ENCODE data around the gene MLPH.

MLPH gene

DNA sequence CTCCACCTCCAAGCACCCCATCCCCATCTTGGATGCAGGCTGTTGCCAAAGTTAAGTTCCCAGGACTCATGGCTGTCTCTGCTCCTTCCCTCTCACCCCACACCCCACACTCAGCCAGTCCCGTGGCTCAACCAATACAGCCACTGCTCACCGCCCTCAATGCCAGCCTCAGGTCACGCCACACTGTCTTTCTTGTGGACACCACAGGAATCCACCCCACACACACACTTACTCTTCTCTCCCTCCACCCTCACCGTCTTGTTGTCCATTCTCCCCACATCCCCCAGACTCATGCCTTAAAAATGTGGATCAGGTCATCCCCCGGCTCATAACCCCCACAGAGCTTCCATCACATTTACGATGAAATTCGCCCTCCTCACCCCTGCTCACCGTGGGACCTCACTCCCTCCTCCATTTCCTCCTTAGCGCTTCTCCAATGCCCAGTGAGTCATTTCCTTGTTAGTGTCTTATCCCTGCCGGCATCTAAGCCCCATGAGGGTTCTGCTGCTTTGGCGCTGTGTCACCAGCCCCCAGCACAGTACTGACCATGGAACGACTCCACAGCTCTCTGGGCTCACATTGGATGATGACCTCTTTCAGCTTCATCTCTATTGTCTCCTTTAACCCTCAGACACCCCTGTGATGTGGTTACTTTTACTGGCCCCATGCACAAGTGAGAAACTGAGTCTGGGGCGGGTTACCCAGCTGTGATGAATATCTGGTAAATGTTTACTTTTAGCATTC lies 13.8 kb downstream of the MLPH start:
- peak; percentile 79 for FAIRE-seq

DNA sequence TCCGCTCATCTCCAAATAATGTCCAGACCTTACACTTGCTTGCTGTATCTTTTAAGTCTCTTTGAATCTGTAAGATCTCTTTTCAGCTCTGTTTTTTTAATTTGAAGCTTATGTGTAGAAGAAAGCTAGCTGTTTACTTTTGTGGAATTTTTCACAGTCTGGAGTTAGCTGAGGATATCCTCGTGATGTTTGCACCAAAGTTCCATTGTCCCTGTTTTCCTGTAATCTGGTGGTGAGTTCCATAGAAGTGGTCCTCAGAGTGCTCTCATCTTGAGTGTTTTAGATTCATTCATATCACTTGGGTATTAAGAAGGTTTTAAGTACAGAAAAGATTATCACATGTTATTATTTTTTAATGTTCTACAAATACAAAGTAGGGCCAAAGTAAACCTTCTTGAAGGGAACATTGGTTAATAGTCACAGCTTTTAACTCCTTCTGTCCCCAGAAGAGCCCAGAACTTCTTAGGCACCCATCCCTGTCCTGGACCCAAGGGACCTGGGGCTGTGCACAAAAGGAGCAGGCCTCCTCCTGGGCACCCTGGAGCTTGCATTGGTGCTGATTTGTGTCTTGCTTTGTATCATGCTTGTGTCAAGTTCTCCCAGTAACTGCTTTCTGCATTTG lies 15.0 kb downstream of the MLPH start:
- FAIRE-seq = no peak

DNA sequence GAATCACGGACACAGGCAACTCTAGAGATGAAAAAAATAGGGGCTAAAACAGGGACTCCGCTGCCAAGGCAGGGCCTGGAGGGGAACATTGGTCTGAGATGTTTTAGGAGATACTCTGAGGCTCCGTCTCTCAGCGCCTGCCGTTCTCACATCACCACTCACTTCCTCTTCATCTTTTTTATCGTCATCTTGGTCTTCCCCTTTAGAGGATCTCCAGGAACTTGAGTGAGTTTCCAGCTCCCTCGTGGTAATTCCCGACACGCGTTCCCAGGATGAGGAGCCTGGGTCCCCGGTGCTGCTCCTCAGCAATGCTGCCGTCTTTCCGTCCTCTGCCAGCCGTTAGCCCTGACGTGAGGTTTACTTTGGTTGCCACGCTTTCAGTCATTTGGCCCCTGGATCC lies 16.1 kb downstream of the MLPH start:
- no peak for FAIRE-seq

DNA sequence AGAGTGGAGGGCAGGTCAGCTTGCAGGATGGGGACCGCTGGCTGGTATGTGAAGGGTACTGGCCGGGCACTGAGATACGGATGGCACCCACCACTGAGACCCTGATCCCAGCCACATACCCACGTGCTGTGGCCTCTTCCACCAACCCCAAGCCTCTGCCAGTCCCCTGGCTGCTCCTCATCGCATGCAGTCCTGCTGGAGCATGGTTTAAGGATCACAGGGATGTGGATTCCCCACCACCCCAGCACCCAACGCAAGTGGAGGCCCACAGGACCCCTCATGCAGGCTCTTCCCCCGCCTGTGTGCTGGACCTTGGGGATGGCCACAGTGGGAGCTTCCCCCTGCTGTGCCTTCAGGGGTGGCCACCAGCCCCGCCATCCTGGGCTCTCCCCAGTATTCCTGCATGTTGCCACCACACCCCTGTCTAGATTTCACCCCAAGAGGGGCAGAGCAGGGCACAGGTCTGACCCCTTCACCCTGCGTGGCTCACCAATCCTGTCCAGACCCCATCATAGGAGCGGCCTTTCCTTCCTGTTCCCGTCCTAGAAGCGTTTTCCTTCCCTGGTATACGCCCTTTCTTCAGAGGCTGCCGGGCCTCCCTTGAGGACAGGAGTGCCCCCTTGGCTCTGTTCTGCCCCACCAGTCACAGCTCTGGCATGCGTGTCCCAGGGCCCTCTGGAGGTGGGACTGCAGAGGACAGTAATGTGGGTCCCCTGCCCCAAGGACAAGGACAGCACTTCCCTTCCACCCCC lies 18.3 kb downstream of the MLPH start:
- no peak for FAIRE-seq

DNA sequence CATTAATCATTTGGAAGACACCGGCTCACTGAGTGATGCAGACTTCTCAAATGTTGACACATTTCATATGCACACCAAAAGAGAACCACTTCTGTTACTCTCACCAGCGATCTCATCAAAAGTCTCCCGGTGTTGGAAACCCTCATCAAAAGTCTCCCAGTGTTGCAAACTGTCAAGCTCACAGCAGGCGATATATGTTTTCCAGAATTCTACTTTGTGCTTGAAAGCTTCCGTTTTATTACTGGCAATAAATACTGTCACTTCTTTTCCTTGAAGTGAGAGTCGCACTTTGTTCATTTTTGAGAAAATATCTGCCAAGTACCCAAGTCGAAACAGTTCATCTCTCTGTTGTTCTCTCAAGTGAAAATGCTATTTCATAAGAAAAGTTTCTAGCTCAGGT lies 20.5 kb downstream of the MLPH start:
- FAIRE-seq = no peak

DNA sequence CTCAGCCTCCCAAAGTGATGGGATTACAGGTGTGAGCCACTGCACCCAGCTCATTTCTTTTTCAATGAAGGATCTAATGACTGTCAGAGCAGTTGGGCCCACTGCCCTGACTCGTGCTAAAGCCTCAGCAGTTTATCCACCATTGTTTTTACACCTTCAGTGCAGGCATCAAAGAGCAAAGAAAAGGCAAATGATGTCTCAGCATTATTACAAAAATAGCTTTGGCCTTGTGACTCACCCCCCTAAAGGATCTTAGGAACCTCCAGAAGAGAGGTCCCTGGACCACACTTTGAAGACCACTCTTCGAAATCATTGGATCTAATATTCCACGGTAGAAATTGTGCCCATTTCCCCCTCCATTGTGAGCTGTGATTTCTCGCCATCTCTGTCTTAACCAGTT lies 21.3 kb downstream of the MLPH start:
- FAIRE-seq = no peak

DNA sequence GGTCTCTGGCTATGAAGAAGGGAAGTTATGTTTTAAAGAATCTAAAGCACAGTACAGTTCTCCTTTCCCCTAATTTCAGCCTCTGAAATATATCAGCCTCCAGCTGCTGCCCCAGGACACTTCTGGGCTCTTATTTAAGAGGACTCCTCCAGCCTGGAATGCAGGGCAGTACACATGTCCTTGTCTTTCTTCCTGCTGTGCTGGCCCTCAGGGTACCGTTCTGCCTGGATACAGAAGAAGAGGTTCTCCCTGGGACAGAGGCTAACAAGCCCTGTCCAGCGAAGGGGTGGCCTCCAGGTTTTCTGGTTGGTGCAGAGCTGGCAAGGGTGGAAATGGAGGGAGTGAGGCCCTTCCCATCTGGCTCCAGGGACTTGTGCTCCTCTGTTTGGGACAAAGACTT lies 22.1 kb downstream of the MLPH start:
- FAIRE-seq = no peak

DNA sequence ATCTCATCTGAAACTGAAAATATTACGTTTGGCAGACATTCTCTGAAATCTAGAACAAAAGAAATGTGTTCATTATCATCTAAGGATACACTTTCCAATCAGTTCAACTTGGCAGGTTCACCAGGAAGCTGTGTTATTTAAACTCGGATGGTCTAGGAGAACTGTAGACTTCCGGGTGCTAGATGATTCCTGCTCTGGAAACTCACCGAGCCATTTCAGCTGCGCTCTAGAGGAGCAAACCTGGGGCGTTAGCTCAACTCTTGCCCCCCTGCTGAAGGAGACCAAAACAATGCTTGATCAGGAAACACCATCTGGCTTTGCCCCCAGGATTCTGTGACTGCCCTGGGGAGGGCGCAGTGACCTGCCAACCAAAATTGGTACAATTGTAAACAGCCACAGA lies 22.9 kb downstream of the MLPH start:
- FAIRE-seq = no peak

DNA sequence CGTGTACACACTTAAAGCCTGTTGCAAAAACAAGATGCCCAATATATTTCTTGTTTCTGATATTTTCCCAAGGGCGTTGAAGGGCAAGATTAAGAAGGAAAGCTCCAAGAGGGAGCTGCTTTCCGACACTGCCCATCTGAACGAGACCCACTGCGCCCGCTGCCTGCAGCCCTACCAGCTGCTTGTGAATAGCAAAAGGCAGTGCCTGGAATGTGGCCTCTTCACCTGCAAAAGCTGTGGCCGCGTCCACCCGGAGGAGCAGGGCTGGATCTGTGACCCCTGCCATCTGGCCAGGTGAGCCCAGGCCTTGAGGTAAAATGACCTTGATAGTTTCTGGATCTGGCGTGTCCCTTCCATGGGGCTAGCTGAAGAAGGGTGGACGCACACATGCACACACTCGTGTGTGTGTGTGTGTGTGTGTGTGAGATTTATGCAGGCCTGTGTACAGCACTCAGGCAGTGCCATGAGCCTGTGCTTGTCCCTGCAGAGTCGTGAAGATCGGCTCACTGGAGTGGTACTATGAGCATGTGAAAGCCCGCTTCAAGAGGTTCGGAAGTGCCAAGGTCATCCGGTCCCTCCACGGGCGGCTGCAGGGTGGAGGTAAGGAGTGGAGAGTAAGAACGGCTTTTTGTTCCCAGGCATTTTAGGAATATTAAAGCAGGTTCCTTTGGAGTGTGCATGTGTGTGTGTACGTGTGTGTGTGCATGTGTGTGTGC lies 23.6 kb downstream of the MLPH start:
- FAIRE-seq = no peak

DNA sequence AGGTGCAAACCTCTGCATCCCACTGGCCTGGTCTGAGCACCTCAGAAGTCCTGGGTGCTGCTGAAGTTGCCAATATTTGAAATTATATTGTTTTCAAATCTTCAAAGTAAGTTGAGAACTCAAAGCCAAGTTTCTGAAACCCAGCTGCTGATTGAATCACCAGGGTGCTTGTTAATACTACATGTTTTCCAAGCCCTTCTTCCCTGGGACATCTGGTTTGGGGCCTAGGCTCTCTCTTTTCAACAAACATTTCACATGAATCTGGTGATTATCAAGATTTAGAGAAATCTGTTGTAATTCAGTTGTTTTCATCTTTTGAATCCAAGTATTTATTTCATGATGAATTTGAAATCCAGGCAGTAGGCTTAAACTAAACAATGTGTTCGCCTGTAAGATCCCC lies 24.4 kb downstream of the MLPH start:
- no peak for FAIRE-seq

DNA sequence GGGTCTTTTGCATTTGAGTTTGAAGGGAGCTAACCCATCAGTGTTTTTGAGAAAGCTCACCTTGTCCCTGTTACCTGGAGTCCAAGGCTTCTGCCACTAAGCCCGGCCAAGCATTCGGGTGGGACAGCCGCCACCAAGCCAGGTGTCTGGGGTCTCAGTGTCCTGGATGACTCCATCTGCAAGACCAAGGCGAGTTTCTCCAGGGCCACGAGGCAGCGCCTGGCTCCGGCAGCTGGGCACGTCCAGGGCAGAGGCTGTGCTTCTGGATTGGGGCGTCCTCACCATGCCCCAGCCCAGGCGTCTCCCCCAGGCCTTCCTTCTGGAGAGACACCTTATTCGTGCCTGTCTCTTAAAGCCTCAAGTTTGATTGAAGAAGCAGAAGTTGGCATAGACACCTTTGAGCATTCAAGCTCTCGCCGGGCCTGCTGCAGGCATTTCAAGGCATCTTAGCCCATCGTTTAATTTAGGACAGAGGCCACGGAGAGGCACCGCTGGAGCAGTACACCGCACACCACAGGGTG lies 24.9 kb downstream of the MLPH start:
- FAIRE-seq = no peak

DNA sequence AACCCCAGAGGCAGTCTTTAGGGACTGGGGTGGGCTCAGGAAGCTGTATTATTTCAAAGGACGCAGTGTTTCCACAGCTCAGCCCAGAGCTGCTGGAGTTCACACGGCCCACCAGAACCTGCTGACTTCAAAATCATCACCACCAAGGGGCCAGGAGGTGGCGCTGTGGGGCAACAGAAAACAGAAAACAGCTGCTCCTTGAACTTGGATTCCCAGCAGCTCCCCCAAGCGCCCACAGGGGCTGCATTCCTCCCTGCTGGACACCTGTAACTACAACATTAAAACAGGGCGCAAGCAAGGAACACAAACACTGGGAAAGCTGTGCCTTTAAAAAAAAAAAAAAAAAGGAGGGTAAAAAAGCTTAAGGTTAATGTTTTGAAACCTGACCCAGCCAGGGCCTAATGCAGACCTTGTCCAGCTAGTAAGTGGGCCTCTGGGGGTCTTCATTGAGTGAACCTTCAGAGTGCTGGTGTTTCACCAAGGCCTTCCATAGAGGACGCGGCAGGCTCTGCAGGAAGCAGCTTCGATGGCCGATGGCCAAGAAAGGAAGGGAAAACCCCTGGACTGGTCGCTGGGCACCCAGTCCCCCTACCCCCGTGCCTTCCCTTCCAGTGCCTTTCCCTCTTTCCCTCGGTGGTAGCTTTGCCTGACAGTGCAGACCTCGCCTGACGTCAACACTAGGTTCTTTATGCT lies 25.9 kb downstream of the MLPH start:
- peak; percentile 75 for FAIRE-seq

DNA sequence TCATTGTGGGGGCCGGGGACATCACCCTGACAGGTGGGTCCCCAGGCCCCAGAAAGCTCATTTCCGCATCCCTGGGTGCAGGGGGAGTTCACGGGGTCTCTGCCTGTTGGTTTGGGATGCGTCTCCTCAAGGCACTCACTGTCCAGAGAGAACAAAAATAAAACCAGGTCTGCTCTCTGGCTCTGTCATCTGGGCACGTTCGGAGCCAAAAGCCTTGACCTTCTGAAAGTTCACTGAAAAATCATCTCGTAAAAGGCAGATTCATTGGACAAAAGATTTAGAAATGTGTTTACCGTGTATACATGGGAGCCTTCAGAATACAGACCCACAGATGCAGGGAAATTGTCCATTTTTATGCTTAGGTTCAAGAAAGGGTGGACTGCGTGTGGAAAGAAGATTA lies 26.6 kb downstream of the MLPH start:
- no peak for FAIRE-seq

DNA sequence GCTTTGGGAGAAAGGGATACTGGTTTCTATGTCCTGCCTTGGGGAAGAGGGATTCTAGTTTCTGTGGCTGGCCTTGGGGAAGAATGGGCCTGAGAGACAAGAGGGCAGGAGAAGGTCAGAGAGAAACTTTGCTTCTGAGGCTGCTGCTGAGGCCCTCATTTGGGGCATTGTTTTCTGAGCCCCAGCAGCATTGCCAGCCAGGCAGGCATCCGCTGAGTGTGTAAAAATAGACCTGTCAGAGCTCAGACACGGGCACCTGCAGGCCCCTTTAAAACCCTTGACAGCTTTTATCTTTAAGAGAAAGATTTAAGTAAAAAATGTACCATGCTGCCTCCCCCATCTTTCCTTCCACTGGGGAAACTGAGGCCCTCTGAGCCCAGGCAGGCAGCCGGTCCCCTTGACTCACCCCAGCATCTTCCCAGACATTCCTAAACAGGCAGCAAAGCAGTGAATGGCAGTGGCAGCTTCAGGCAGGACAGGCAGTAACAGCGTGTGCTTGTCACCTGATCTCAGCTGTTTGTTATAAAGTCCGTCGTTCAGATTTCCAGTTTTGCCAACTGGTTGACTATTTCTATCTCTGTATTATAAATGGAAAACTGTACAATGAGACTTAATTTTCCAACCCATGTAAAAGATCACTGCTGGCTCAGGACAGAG lies 27.6 kb downstream of the MLPH start:
- FAIRE-seq = no peak

DNA sequence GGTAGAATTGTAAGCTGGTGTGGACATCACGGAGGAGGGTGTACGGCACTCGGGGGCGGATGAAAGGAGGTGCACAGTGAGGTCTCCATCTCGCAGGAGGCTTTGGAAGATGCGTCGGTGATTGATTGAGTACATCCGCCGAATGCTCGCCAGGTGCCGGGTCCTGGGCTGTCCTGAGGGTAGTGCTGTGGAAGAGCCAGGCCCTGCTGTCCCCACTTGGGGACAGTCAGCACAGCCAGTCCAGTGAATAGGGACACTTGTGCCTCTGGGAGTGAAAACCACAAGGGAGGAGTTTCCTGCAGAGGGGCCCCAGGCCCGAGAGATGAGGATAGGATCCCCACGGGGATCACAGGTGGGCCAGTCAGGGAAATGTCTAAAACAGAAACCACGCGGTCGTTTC lies 28.1 kb downstream of the MLPH start:
- no peak for FAIRE-seq

DNA sequence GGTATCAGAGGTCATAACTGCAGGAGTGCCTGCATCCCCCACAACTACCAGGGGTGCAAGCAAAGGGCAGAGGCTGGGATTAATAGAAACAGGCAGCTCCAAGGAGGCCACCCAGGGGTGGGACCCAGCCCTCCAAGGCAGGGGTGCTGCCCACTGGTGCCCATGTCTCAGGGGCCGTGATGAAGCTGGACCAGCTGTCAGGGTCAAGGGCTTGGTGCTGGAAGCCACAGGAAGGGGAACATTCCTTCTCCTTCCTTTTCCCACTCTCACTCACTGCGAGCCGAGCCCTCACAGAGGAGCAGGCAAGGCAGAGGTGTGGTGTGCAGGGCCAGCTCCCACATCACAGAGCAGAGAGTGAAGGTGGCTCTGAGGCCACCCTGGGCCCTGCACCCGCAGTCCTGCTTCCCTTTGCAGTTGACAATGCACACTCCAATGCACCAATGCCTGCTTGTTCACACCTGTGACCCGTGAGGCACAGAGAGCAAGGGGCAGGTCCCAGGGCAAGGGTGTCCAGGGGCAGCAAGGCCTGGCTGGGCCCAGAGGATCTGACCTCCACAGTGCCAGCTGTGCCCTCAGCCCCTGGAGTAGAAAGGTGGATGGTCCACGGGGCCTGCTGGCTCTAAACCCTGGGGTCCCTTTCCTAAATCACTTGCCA lies 28.7 kb downstream of the MLPH start:
- FAIRE-seq = no peak

DNA sequence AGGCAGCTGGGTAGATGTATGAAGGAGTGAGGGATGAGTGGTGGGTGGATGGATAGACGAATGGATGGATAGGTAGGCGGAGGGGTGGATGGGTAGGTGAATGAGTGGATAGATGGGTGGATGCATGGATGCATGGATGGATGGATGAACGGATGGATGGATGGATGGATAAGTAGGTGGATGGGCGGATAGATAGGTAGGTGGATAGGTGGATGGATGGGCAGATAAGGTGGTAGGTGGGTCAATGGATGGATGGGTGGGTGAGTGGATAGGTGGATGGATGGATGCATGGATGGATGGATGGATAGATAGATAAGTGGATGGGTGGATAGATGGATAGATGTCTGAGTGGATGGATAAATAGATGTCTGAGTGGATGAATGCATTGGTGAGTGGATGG lies 30.1 kb downstream of the MLPH start:
- FAIRE-seq = no peak

DNA sequence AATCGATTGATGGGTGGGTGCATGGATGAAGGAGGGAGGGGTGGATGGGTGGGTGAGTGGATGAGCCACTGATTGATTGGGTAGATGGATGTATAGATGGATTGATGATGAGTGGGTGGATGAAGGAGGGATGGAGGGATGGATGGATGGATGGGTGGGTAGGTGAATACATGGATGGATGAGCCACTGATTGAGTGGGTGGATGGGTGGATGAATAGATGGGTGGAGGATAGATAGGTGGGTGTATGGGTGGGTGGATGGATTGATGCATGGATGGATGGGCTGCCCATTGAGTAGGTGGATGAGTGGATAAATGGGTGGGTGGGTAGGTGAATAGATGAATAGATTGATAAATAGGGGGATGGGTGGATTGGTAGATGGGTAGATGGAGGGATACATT lies 30.9 kb downstream of the MLPH start:
- FAIRE-seq = no peak

DNA sequence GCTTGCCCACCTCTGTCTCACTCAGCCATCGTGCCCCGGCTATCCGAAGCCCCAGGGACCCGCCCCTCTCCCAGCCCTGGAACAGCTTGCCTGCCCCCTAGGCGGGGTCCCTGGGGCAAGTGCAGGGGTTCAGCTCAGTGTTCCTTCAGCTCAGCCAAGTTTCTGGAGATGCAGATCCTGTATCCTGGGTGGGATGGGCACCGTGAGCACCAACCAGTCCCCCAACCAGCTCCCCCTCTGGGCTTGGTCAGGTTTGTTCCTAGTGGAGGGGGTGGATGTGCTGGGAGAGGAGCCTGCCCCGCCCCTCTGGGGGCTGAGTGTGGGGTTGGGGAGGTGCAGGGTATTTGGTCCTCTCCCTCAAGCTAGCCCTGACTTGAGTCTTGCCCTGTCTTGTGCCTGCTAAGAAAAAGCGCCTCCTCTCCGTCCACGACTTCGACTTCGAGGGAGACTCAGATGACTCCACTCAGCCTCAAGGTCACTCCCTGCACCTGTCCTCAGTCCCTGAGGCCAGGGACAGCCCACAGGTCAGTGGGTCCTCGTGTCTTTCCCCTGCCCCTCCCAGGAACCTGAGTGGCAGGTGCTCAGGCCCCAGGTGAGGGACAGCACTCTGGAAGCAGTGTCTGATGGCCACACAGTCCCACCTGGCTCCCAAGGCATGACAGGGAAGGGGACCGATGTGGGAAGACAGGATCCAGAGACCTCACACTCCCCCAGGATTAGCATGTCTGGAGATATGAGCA lies 32.6 kb downstream of the MLPH start:
- no peak for FAIRE-seq

DNA sequence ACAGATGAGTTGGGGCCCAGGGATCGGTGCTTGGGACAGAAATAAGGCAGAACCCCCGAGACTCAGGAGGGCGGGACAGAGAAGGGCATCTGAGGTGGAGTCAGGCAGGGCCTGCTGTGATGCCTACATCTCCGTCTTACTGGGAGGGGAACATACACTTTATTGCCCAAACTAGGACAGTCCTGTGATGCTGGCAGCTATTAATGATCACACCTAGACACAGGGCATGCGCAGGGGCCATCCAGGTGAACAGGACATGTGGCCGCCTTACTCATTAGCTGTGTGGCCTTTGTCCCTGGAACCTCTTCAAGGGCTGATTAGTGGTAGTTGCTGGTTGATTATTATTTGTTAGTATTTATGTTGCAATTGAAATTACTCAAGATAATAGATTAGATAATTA lies 33.2 kb downstream of the MLPH start:
- FAIRE-seq = no peak

DNA sequence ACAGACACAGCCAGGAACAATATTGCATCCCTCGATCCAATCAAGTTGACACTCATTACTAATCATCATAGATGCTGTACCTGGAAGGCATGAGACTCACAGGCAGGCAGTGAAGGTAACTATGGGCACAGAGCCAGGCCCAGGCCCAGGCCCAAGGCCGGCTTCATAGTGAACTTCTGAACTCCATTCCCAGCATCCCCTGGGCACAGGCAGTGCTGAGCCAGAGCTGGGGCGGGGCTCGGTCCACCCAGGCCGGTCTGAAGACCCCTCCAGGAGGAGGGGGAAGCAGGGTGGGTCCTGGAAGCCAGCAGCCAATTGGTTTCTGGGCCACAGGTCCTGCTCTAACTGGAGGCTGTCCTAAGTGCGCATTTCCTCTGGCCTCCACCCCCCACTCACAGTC lies 37.6 kb downstream of the MLPH start:
- FAIRE-seq = no peak

Data from G401.6 (cell line).